H9 (cell line): ENCODE data around the gene TCERG1L. TPM values are rescaled to one million over a fixed set of nuclear protein-coding genes. Genes with fewer than 3 reads are reported as not detected.

Experiments used
- DNase-seq: peaks from one replicate; pipeline ENCODE4 v3.0.0-alpha.2; 2017
- H2AFZ ChIP-seq: one replicate; pipeline ENCODE4 v1.6.1; 2013; ENCODE audit warnings: mild to moderate bottlenecking, low read length, control low read depth, moderate library complexity
- H2AK5ac ChIP-seq: 2 replicates; pipeline ENCODE4 v1.6.1; 2013; ENCODE audit warnings: low read length, control low read depth, mixed read lengths; ENCODE audit not compliant: insufficient read length
- H2BK120ac ChIP-seq: one replicate; pipeline ENCODE4 v1.6.1; 2013; ENCODE audit warnings: low read depth, mild to moderate bottlenecking, low read length, control low read depth, inconsistent platforms; ENCODE audit not compliant: poor library complexity, severe bottlenecking
- H2BK12ac ChIP-seq: 2 replicates; pipeline ENCODE4 v1.6.1; 2013; ENCODE audit warnings: low read length, control low read depth, mixed read lengths, low read depth; ENCODE audit not compliant: insufficient read length
- H2BK15ac ChIP-seq: 2 replicates; pipeline ENCODE4 v1.6.1; 2013; ENCODE audit warnings: low read depth, low read length, control low read depth
- H2BK20ac ChIP-seq: one replicate; pipeline ENCODE4 v1.6.1; 2013; ENCODE audit warnings: low read depth, mild to moderate bottlenecking, low read length, control low read depth, inconsistent platforms; ENCODE audit not compliant: poor library complexity, severe bottlenecking
- H2BK5ac ChIP-seq: 2 replicates; pipeline ENCODE4 v1.6.1; 2013; ENCODE audit warnings: low read length, control low read depth, mixed read lengths; ENCODE audit not compliant: insufficient read length
- H3K14ac ChIP-seq: 2 replicates; pipeline ENCODE4 v1.6.1; 2013; ENCODE audit warnings: low read length, control low read depth; ENCODE audit not compliant: insufficient read depth
- H3K18ac ChIP-seq: 2 replicates; pipeline ENCODE4 v1.6.1; 2013; ENCODE audit warnings: low read depth, mild to moderate bottlenecking, mixed read lengths, low read length, control low read depth; ENCODE audit not compliant: insufficient read length
- H3K23ac ChIP-seq: 2 replicates; pipeline ENCODE4 v1.6.1; 2013; ENCODE audit warnings: low read length, control low read depth, mixed read lengths, low read depth; ENCODE audit not compliant: insufficient read length
- H3K23me2 ChIP-seq: 2 replicates; pipeline ENCODE4 v1.6.1; 2013; ENCODE audit warnings: low read depth, mild to moderate bottlenecking, mixed read lengths, low read length, control low read depth; ENCODE audit not compliant: insufficient read length, poor library complexity, severe bottlenecking
- H3K27ac ChIP-seq: 2 replicates; pipeline ENCODE4 v1.5.1; 2013; ENCODE audit warnings: low read length, control low read depth, mixed read lengths, low read depth; ENCODE audit not compliant: insufficient read length
- H3K27me3 ChIP-seq: 2 replicates; pipeline ENCODE4 v1.6.1; 2013; ENCODE audit warnings: low read length, control low read depth, inconsistent platforms; ENCODE audit not compliant: insufficient read depth
- H3K4ac ChIP-seq: 2 replicates; pipeline ENCODE4 v1.6.1; 2013; ENCODE audit warnings: low read depth, mild to moderate bottlenecking, control low read depth, inconsistent platforms, low read length, moderate library complexity
- H3K4me1 ChIP-seq: 2 replicates; pipeline ENCODE4 v1.6.1; 2013; ENCODE audit warnings: low read length, control low read depth, inconsistent platforms; ENCODE audit not compliant: insufficient read depth
- H3K4me2 ChIP-seq: 2 replicates; pipeline ENCODE4 v1.6.1; 2013; ENCODE audit warnings: low read length, control low read depth, mixed read lengths; ENCODE audit not compliant: insufficient read length, insufficient read depth
- H3K56ac ChIP-seq: 2 replicates; pipeline ENCODE4 v1.6.1; 2013; ENCODE audit warnings: low read depth, mild to moderate bottlenecking, mixed read lengths, low read length, control low read depth; ENCODE audit not compliant: insufficient read length
- H3K79me1 ChIP-seq: 2 replicates; pipeline ENCODE4 v1.6.1; 2013; ENCODE audit warnings: low read depth, mild to moderate bottlenecking, moderate library complexity, low read length, control low read depth, inconsistent platforms; ENCODE audit not compliant: insufficient read depth, poor library complexity, severe bottlenecking
- H3K79me2 ChIP-seq: 2 replicates; pipeline ENCODE4 v1.6.1; 2013; ENCODE audit warnings: low read length, control low read depth, inconsistent platforms; ENCODE audit not compliant: insufficient read depth
- H3K9ac ChIP-seq: 2 replicates; pipeline ENCODE4 v1.6.1; 2013; ENCODE audit warnings: low read length, control low read depth, mixed read lengths; ENCODE audit not compliant: insufficient read length; ENCODE audit errors: extremely low read depth
- H3K9me3 ChIP-seq: one replicate; pipeline ENCODE4 v1.6.1; 2013; ENCODE audit warnings: low read depth, low read length, inconsistent platforms; ENCODE audit not compliant: control insufficient read depth
- H3T11ph ChIP-seq: one replicate; pipeline ENCODE4 v1.6.1; 2013; ENCODE audit warnings: mild to moderate bottlenecking, low read length, control low read depth, inconsistent platforms
- H4K20me1 ChIP-seq: one replicate; pipeline ENCODE4 v1.6.1; 2013; ENCODE audit not compliant: control insufficient read depth, insufficient read length, insufficient read depth
- H4K5ac ChIP-seq: 2 replicates; pipeline ENCODE4 v1.6.1; 2013; ENCODE audit warnings: low read depth, mild to moderate bottlenecking, mixed read lengths, low read length, control low read depth; ENCODE audit not compliant: insufficient read length
- H4K8ac ChIP-seq: replicated peaks from 2 replicates; pipeline ENCODE4 v1.6.1; 2013; ENCODE audit warnings: low read length, control low read depth, mixed read lengths, low read depth; ENCODE audit not compliant: insufficient read length
- H4K91ac ChIP-seq: 2 replicates; pipeline ENCODE4 v1.6.1; 2013; ENCODE audit warnings: low read depth, mild to moderate bottlenecking, moderate library complexity, mixed read lengths, low read length, control low read depth; ENCODE audit not compliant: insufficient read length
- H3K27ac Mint-ChIP-seq, 3 experiments: 2 replicates in 2 of 3; 3 replicates in 1 of 3; pipeline ENCODE4 v1.8.0; 2020 to 2021; ENCODE audit warnings: mixed read lengths in 3 of 3, mild to moderate bottlenecking in 1 of 3, moderate library complexity in 1 of 3
- H3K27me3 Mint-ChIP-seq: 2 replicates; pipeline ENCODE4 v1.8.0; 2021; ENCODE audit warnings: low read depth, mild to moderate bottlenecking, moderate library complexity, mixed read lengths
- H3K36me3 Mint-ChIP-seq, 3 experiments: 2 replicates in 2 of 3; 3 replicates in 1 of 3; pipeline ENCODE4 v1.8.0; 2020 to 2021; ENCODE audit warnings: low read depth in 3 of 3, mixed read lengths in 3 of 3; ENCODE audit not compliant: insufficient read depth in 1 of 3
- H3K4me1 Mint-ChIP-seq, 2 experiments: 2 replicates each; pipeline ENCODE4 v1.8.0; 2020; ENCODE audit warnings: mixed read lengths in 2 of 2
- H3K4me3 Mint-ChIP-seq, 2 experiments: 2 replicates in 1 of 2; 3 replicates in 1 of 2; pipeline ENCODE4 v1.8.0; 2020 to 2021; ENCODE audit warnings: mild to moderate bottlenecking in 2 of 2, mixed read lengths in 2 of 2, moderate library complexity in 1 of 2
- H3K9me3 Mint-ChIP-seq, 2 experiments: 2 replicates in 1 of 2; 3 replicates in 1 of 2; pipeline ENCODE4 v1.8.0; 2020; ENCODE audit warnings: mild to moderate bottlenecking in 2 of 2, mixed read lengths in 2 of 2, moderate library complexity in 1 of 2
- whole genome bisulfite sequencing: extraction: QIAGEN DNeasy Blood & Tissue Kit; methylation state at CpG from one replicate; pipeline ENCODE4 v1.1.7; 2013; ENCODE audit warnings: missing lambda C conversion rate, low lambda C conversion rate, mixed read lengths; ENCODE audit not compliant: insufficient read length; ENCODE audit errors: extremely low coverage; 5-methylcytosine and 5-hydroxymethylcytosine counted together
- total RNA-seq: library from RNA; stranded (reverse); gene quantifications from 2 replicates; pipeline ENCODE4 v1.2.1, GENCODE V29; 2021
- TF ChIP-seq, protein P1 (sequence below): fragments of 200-600 bp; sonication (generic); conservative IDR thresholded peaks from 3 replicates; pipeline ENCODE4 v1.8.0; 2021; ENCODE audit warnings: antibody characterized with exemption, mild to moderate bottlenecking

The TCERG1L gene
- total RNA-seq, 1 experiment from 2014 or later = 3.3 TPM

DNA sequence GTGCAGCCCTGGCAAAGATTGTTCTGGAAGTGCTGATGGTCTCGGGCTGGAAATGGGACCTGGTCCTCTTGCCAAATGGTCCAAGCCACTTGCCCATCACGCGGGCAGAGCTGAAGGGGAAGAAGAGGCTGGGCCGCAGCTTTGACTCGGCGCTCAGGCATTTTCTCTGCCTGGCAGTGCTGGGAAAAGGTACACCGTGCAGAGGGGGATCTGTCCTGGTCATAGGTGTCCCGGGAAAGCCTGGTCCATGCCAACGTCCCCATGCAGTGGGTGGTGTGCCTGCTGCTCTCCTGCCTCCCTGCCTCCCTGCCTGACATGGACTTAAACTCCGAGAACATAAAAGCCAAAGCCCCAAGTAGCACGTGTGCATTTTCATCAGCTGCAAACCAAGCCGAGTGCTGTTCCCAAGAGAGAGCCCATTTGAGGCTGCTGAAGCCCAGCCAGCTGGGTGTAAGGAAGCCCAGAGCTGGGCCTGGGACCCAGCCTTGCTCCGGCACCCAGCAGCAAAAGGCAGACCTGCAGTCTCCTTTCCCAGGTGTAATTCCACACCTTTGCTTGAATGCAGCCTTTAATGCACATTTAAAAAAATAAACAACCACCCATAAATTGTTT, 72.7 kb downstream of the TCERG1L start:
- DNase-seq = no peak
- H4K5ac ChIP-seq = no peak overlapping the region
- H2BK12ac ChIP-seq = no peak overlapping the region
- Mint-ChIP-seq H3K9me3 (peaks cover 5% of the 10 kb centered on the region in 2 experiments; a peak in 3 of 5 replicates), H3K36me3 (peaks cover 2 to 11% (median 4%) of the 10 kb centered on the region in 3 experiments; a peak in 5 of 7 replicates), H3K27me3 (no peaks in the 10 kb centered on the region; the same call in 1 of the 2 replicates), H3K4me3 (no peak overlapping the region), H3K27ac (no peak overlapping the region), H3K4me1 (peaks cover 5 to 8% of the 10 kb centered on the region in 2 experiments)
- H2BK120ac ChIP-seq = no peak overlapping the region
- no peaks in the 10 kb centered on the region for H3K79me2 ChIP-seq
- no peaks in the 10 kb centered on the region for H3K23me2 ChIP-seq
- no CpG with 5 or more reads among the region's 13 CpGs for WGBS
- no peak overlapping the region for H2BK5ac ChIP-seq
- H3K79me1 ChIP-seq = no peaks in the 10 kb centered on the region
- no peak overlapping the region for H3K27ac ChIP-seq
- H4K91ac ChIP-seq = no peak overlapping the region
- no peak overlapping the region for H3K4ac ChIP-seq
- no peak overlapping the region; the same call in 1 of the 2 replicates for H3K14ac ChIP-seq
- H4K20me1 ChIP-seq = no peaks in the 10 kb centered on the region
- no peaks in the 10 kb centered on the region for H3K9me3 ChIP-seq
- no peak overlapping the region for H2AFZ ChIP-seq
- H3K18ac ChIP-seq = no peak overlapping the region
- H3K9ac ChIP-seq = no peak overlapping the region
- H4K8ac ChIP-seq = no peak overlapping the region
- no peak overlapping the region for H2AK5ac ChIP-seq
- no peak overlapping the region for H3T11ph ChIP-seq
- TF ChIP-seq, protein P1, sequence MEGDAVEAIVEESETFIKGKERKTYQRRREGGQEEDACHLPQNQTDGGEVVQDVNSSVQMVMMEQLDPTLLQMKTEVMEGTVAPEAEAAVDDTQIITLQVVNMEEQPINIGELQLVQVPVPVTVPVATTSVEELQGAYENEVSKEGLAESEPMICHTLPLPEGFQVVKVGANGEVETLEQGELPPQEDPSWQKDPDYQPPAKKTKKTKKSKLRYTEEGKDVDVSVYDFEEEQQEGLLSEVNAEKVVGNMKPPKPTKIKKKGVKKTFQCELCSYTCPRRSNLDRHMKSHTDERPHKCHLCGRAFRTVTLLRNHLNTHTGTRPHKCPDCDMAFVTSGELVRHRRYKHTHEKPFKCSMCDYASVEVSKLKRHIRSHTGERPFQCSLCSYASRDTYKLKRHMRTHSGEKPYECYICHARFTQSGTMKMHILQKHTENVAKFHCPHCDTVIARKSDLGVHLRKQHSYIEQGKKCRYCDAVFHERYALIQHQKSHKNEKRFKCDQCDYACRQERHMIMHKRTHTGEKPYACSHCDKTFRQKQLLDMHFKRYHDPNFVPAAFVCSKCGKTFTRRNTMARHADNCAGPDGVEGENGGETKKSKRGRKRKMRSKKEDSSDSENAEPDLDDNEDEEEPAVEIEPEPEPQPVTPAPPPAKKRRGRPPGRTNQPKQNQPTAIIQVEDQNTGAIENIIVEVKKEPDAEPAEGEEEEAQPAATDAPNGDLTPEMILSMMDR = no peak
- no peak overlapping the region for H3K56ac ChIP-seq
- H3K27me3 ChIP-seq = no peaks in the 10 kb centered on the region
- no peak overlapping the region for H3K23ac ChIP-seq
- no peak overlapping the region for H3K4me2 ChIP-seq
- no peaks in the 10 kb centered on the region for H3K4me1 ChIP-seq
- H2BK20ac ChIP-seq = no peak overlapping the region
- no peak overlapping the region for H2BK15ac ChIP-seq
